ENCODE results near the gene SLC38A9.

The SLC38A9 gene

DNA sequence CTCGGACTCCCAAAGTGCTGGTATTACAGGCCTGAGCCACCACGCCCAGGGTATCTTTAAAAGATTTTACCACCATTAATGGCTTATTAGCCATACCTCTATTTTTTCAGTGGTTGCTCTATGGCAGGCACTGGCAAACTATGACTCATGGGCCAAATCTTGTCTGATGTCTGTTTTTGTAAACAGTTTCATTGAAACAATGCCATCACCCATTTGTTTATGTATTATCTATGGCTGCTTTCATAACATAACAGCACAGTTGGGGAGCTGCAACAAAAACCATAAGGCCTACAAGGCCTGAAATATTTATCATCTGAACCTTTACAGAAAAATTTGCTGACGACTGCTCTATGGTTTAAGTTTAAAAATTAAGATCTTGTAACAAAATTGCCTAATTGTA, 66.8 kb downstream of the SLC38A9 start:
- no peak for DNase-seq

DNA sequence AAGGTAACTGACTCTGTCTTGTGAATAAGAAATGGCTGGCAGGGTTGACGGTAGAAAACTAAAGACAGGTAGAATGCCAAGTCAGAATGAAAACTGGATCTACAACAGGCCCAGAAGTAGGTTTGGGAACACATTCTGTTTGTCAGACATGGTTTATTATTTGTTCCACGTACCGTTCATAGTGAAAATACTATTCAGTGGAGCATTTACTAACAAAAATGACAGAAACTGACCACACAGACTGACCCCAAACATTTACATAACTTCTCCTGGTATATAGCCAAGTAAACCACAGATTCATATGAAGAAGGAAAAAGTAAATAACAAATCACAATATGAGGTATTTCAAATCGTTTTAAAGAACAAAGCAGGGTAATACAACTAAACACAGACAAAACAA, 73.7 kb downstream of the SLC38A9 start:
- DNase-seq, result no peak

DNA sequence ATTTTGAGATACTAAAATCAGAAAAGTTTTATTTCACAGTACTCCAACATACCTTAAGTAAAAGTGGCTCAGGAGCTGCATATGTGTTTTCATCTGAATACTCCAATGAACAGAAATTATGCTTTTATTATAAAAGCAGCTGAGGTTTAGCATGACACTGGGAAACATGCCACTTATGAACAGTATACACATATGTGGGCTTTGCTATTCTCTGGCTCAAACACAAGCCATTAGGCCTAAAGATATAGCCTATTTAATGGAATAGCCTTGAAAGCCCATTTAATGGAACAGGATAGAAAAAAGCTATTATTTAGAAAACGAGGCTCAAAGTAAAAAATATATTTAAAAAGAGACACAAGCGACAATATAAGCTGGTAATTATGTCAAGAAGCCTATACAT, 74.1 kb downstream of the SLC38A9 start:
- no peak for DNase-seq

DNA sequence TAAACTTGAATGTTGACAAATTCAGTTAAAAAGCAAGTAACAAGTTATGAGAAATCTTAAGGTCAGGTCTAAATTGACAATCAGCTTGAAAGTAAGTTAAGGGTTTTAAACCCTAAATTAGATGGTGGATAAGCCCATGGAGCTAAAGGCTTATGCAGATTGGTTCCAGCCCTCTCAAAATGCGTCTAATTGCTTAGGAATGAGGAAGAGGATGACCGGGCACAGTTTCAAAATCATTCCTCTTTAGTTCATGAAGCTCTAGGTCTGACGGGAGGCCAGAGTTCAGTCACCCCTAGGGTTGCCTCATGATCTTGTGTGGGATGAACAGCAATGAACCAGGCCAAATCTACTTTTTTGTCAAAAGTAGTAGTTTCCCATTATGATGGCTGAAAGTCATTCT, 75.4 kb downstream of the SLC38A9 start:
- no peak for DNase-seq

DNA sequence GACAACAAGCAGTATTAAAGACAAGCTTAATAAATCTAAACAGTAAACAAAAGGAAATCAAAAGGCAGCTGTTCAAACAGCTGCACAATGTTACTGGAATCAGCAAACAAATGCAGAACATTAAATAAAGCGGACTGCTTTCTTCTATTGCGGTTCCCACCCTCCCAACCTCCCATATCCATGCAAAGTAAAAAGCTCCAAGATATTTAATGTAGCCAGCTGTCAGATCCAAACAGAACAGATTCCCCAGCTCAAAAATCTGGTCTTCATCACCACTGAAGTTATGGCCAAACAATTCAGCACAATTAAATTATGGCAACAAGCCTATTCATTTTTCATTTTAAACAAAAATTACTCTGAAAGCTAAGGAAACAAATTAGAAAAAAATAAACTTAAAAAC, 75.9 kb downstream of the SLC38A9 start:
- peak; percentile 63 for DNase-seq

DNA sequence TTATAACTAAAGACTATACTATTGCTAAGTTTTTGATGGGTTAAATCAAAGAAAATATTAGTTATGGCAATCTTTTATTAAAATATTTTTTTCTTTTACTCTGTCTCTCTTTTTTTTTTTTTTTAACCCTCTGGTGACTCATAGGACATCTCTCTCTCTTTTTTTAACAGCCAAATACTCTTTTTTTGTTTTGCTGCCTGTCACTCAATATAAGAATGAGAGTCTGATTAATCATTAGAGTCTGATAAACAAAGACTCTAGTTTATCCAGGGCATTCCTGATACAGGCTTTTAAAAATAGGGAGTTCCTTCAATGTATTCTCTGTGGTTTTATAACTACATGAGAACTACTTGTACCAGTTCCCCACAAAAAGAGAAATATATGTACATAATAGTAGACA, 77.3 kb downstream of the SLC38A9 start:
- no peak for DNase-seq

DNA sequence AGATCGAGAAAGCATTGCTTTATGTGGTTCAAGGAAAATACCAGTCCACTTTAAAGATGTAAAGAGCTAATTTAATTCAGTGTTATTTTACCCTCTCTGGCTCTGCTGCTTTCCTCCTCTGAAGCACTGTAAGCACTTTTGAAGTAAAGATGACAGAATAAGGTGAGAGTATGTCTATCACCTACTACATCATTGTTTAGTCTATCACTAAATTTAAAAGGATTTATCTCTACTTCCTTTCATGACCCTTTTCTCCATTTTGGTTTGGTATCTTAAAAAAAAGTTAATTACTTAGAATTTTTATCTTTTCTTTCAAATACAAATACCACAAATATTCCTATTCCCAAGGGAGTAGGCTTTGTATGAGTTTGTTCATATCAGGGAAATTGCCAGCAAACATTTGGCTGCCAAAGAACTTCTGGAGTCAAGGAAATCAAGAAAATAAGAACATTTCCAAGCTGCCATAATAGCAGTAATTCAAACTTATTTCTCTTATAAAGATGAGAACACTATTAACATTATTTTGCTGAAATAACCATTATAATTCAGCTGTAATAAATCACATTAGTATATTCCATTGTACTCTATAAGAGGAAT, 77.8 kb downstream of the SLC38A9 start:
- no peak for DNase-seq

DNA sequence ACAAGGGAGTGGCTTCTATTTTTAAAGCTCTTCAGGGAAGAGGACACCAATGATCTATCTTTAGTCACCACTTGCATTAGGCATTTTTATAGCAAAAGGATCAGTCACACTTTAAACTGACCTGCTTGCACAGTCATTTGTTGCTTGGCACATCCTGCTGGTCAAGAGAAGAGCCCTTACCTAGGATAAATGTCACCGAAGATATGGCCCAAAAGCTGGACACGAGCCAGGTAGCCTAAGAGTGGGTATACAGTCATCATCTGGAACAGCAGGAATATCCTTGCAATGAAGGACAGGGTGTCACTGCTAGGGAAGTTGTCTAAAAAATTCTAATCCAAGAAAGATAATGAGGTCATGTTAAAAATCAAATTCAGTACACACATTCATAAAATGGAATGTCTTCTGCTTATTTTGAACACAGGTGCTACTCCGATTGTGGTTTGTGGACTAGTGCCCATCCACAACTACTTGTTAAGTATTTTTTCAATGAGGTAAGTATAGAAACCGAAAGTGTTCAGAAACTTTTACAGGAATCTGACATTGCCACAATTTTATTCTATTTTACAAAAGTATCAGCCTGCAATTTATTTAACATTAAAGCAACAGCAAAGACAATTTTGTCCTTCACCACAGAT, 78.4 kb downstream of the SLC38A9 start:
- no peak for DNase-seq

DNA sequence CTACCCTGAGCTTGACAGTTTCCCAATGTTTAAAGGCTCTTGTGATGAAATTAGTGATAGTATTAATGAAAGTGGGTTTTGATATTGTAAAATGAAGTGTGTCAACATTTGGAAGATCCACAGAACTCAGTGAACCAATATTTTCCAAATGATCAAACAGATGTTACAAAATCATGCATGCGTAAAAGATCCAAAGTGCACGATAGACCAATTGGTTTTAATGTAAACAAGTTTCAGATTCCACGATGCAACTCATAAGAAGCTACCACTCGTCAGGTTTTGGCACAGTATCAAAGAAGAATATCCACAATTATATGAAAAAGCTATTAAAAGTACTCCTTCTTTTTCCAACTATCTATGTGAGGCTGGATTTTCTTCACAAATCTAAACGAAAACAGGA, 82.3 kb downstream of the SLC38A9 start:
- no peak for DNase-seq

DNA sequence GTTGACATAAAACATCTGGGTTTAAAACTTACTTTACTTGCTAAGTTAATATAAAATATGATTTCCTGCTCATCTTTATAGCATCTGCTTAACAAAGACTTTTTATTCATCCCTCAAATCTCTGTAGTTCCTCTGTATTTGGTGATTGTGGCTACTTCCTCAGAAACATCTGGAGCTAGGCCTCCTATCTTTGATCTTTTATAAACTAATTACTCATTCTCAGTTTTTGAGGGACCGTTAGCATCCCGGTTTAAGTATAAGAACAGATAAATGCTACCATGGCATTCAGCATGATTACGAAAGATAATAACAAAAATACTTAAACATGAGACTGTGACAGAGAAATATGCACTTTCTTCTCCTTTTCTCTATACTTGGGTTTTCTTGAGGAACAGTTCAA, 85.3 kb downstream of the SLC38A9 start:
- DNase-seq, result no peak

DNA sequence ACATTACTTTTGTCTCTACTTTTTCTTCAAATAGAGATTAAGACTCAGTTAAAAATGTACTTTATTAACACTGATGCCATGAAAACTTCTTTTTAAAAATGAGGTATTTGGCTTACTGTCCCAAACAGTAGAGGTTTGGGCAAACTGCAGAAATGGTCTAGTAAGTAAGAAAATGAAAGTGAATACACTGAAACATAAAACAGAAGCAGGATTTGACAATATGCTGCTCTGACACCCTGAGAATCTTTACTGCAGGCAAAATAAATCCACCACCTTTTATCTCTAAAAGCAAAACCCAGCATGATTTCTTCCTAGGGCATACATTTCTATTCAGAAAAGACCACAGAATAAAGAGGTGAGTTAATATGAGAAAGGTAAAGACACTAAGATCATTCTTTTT, 86.2 kb downstream of the SLC38A9 start:
- no peak for DNase-seq

DNA sequence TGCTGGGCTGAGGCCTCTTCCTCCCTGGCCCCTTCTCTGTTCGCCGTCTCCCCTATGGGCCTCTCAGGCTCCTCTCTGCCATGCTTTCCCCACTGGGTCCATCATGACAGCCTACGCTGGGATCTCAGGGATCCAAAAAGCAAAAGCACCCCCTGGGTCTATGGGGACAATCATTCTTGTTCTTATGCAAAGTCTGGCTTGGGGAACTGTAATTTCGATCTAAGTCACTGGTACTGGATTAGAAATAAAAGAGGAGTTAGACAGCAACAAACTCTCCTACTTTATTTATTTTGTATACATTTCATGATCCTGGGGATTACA, 86.6 kb downstream of the SLC38A9 start:
- no peak for DNase-seq

DNA sequence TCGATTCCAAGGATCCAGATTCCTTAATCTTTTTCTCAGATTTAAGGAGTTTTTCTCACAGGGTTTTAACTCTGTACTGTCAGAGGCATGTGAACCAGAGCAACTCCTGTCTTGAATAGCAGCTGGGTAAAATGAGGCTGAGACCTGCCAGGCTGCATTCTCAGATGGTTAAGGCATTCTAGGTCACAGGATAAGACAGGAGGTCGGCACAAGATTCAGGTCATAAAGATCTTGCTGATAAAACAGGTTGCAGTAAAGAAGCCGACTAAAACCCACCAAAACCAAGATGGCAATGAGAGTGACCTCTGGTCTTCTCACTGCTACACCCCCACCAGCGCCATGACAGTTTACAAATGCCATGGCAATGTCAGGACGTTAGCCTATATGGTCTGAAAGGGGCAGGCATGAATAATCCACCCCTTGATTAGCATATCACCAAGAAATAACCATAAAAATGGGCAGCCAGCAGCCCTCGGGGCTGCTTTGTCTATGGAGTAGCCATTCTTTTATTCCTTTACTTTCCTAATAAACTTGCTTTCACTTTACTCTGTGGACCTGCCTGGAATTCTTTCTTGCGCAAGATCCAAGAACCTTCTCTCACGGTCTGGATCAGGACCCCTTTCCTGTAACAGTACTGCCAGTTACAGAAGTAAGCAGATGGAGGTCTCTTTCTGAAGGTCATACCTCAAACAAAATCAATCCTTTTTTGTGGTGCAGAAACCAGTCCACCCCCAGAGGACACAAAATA, 87.1 kb downstream of the SLC38A9 start:
- no peak for DNase-seq

DNA sequence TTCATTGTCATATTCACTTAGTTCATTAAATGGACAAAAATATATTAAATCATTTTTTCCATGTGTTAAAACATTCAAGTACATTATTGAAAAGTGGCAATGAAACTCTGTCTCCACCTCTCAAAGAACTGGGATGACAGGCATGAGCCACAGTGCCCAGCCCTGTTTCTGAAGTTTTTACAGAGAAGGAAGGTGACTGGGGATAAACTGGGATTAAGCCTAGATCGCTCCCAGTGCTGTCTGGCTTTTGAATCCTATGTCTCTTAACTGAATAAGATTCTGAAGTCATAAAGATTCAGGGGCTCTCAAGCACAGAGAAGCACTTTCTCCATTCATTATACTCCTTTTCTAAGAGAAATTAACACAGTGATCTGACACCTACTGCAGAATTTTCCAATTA, 88.3 kb downstream of the SLC38A9 start:
- no peak for DNase-seq

DNA sequence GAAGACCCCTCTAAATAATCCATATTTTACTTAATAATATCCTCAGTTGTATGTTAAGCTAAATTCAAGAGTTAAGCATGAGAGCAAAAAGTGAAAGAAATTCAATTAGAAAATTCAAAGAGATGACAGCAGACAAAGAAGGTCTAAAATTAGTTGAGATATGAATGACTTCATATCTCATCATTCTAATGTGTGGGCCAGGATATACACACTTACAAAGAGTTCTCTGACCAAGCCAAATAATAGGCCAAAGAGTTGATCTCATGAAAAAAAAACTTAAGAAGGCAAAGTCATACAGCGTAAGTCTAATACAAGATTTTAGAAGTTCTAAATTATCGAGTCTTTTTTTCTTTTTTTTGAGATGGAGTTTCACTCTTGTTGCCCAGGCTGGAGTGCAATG, 89.7 kb downstream of the SLC38A9 start:
- DNase-seq, result no peak

DNA sequence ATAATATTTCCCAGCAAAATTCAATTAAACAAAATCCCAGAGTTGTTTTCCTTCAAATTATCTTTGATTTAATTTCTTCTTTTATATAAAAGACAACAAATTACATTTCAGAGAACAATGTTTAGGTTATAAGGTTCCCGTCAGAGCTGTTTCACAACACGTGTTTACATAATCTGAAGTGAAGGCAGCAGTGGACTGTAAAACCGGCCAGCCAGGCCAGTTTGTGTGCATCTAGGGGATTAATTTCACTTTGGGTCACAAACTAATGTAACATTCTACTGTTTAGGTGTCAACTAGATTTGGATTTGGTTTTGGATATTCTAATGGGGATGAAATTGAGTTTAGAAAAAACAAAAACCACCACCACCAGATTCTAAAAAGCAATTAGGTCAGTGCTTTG, 90.9 kb downstream of the SLC38A9 start:
- no peak for DNase-seq

DNA sequence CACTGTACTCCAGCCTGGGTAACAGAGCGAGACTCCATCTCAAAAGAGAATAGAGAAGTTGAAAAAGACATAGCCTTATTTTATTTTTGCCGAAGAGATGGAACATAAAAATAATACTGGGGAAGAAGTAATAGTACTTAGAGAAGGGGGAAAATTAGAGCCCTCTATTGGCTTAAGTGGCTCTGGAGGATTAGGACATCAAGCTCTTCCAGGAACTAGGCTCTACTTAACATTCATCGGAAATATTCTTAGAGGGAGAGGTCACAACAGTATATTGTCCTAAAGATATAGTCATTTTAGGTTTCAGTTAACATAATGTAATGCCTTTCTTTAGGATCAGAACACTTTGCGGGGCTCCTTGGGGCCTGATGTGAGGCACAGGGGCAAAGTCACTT, 91.4 kb downstream of the SLC38A9 start:
- no peak for DNase-seq

DNA sequence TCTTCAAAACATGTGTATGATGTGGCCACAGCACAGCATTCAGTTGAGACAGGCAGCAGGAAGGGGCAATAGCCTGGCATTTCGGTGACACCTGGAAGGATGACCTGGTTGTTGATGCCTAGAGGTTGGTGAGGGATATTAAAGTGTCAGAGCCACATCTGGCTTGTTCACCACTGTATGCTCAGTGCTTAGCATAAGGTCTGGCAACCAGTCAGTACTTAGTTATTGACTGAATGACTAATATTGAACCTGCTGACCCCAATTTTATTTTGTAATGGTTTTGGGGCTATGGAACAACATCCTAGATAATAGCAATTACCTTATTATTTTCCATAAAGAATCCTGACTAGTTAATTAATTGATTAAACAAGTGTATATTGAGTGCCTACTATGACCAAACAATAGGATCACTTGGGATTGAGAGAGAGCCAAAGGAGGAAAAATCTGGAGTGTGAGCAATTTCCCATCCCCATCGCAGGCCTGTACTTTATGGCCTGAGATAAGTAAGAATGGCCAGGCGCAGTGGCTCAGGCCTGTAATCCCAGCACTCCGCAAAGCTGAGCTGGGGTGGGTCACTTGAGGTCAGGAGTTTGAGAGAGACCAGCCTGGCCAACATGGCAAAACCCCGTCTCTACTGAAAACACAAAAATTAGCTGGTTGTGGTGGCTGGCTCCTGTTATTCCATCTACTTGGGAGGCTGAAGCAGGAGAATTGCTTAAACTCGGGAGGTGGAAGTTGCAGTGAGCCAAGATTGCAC, 91.9 kb downstream of the SLC38A9 start:
- no peak for DNase-seq

DNA sequence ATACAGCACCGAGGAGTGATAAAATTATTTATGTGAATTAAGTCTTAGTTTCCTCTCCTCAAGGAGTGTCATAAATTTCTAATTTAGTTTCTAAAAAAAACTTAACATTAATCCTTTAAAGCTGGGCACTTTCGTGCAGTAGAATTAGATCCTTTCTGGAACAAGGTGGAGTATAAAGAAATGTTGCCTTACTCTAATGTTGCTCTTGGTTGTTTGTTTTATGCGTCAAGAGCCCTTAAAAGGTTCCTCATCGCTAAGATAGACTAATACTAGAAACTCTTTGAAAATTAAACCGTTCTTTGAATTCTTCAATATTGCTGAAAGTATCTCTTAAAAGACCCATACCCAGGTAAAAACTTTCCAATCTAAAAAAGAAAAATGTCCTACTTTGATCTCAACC, 93.8 kb downstream of the SLC38A9 start:
- DNase-seq, result no peak

DNA sequence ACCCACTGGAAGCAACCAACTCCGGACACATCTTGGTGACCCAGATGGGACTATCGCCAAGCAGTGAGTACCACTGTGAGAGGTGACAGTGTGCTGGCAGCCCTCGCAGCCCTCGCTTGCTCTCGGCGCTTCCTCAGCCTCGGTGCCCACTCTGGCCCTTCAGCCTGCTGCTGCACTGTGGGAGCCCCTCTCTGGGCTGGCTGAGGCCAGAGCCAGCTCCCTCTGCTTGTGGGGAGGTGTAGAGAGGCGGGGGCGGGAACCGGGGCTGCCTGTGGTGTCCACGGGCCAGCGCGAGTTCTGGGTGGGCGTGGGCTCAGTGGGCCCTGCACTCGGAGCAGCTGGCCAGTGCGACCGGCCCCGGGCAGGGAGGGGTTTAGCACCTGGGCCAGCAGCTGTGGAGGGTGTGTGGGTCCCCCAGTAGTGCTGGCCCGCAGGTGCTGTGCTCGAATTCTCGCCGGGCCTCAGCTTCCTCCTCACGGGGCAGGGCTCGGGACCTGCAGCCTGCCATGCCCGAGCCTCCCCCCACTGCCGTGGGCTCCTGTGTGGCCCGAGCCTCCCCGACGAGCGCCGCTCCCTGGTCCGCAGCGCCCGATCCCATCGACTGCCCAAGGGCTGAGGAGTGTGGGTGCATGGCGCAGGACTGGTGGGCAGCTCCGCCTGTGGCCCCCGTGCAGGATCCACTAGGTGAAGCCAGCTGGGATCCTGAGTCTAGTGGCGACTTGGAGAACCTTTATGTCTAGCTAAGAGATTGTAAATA, 98.8 kb downstream of the SLC38A9 start:
- no peak for DNase-seq

DNA sequence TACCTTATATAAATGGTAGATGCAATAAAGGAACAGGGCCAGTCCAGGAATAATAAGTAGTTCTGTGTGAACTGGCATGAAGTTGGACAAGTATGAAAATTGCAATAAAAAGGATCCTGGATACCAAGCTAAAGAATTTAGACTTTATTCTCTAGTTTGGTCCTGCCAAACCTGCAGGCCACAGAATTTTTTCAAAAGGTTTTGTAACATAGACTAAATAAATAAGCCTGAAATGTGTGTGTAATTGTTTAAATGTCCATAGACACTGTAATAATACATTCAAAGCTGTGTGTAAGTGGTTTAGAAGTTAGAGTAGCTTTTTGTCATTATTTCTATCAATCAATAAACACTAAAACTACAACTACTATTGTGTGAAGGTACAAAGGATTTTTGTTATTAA, 101.6 kb downstream of the SLC38A9 start:
- DNase-seq, result no peak

DNA sequence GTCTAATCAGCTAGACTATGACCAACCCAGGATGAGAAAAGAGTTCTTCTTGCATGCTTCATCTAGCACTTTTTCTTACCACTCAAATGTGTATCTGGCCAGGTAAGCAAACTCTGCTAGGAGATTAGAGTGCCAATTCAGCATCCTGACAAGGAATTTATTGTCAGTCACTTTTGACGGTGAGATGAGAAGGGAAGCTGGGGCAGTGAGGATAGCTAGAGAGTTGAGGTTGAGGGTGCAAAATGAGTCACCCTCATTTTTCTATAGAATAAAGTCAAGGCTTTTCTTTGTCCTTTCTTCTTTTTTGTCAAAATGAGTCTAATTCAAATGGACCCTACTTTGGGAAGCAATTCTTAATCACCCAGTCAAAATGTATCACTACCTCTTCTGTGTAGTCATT, 102.7 kb downstream of the SLC38A9 start:
- DNase-seq, result no peak
